K562 (cell line): ENCODE results near the gene BAIAP2. TPM values are rescaled to one million over a fixed set of nuclear protein-coding genes. Genes with fewer than 3 reads are reported as not detected.

ENCODE experiments used
- CC2D1A ChIP-seq: fragments of 450-650 bp; IDR thresholded peaks from 2 replicates; pipeline ENCODE4 v1.6.1; 2017; ENCODE audit warnings: mild to moderate bottlenecking
- DMBX1 ChIP-seq: fragments of 250-450 bp; sonication (Bioruptor Pico); IDR thresholded peaks from 2 replicates; pipeline ENCODE4 v1.8.0; 2022; ENCODE audit warnings: inconsistent platforms, mild to moderate bottlenecking, moderate library complexity, borderline replicate concordance
- ETS2 ChIP-seq: IDR thresholded peaks from 2 replicates; pipeline ENCODE4 v1.6.1; 2016; ENCODE audit warnings: borderline replicate concordance, missing genetic modification characterization, mild to moderate bottlenecking, moderate library complexity, missing compliant biosample characterization; ENCODE audit not compliant: poor library complexity, severe bottlenecking
- FOXJ2 ChIP-seq: fragments of 200-800 bp; sonication (Bioruptor generic); IDR thresholded peaks from 2 replicates; pipeline ENCODE4 v1.6.1; 2016; ENCODE audit warnings: missing genetic modification characterization, missing compliant biosample characterization
- FOXK2 ChIP-seq, 2 experiments: fragments of 450-650 bp; IDR thresholded peaks in 1 of 2; conservative IDR thresholded peaks in 1 of 2; 2 replicates each; pipeline ENCODE4 v1.6.1; 2016; ENCODE audit warnings: low read depth in 2 of 2, mild to moderate bottlenecking in 1 of 2
- KDM1A ChIP-seq, 2 experiments: fragments of 450-650 bp; IDR thresholded peaks; 2 replicates each; pipeline ENCODE4 v1.6.1; 2016; ENCODE audit warnings: mild to moderate bottlenecking in 2 of 2
- NR4A1 ChIP-seq, 2 experiments: fragments of 250-450 bp in 1 of 2; fragments of 450-650 bp in 1 of 2; sonication (Bioruptor Pico) in 1 of 2; IDR thresholded peaks; 2 replicates each; pipeline versions ENCODE4 v1.4.0 to v1.6.1; 2016 to 2020; ENCODE audit warnings: mild to moderate bottlenecking in 2 of 2, missing compliant biosample characterization in 1 of 2, missing genetic modification characterization in 1 of 2, moderate library complexity in 1 of 2
- PHF20 ChIP-seq: fragments of 450-650 bp; IDR thresholded peaks from 2 replicates; pipeline ENCODE4 v1.6.1; 2018; ENCODE audit not compliant: partially characterized antibody
- SP1 ChIP-seq: sonication (generic); formaldehyde crosslinking; IDR thresholded peaks from 2 replicates; pipeline ENCODE4 v1.8.1; 2022; ENCODE audit warnings: mild to moderate bottlenecking, missing genetic modification reagents
- SRF ChIP-seq, 2 experiments: fragments of 250-450, 450-650 bp in 1 of 2; sonication (Bioruptor Pico) in 1 of 2; sonication (generic) in 1 of 2; formaldehyde crosslinking; IDR thresholded peaks; 2 replicates each; pipeline versions ENCODE4 v1.5.0 to v1.5.1; 2020 to 2022; ENCODE audit warnings: mild to moderate bottlenecking in 1 of 2, missing genetic modification reagents in 1 of 2
- SRSF7 ChIP-seq: fragments of 200-400 bp; formaldehyde crosslinking; optimal IDR thresholded peaks from 2 replicates; pipeline ENCODE3; 2017; ENCODE audit warnings: mild to moderate bottlenecking, low read depth, low read length
- ZBTB34 ChIP-seq: fragments of 250-450 bp; sonication (Bioruptor Pico); IDR thresholded peaks from 2 replicates; pipeline ENCODE4 v1.8.0; 2021; ENCODE audit warnings: mild to moderate bottlenecking, moderate library complexity
- ZNF695 ChIP-seq: fragments of 450-650 bp; formaldehyde crosslinking; IDR thresholded peaks from 2 replicates; pipeline ENCODE4 v1.4.0; 2020; ENCODE audit warnings: mild to moderate bottlenecking, moderate library complexity
- polyA plus RNA-seq, 8 experiments: library from polyadenylated mRNA; depleted of rRNA in 4 of 8; stranded (reverse) in 5 of 8; unstranded in 3 of 8; fragments of >200 nt; fragmentation: Nextera tagmentation in 2 of 8; fragmentation: Illumina TruSeq in 1 of 8; extraction: Ambion mirVana in 2 of 8; extraction: Trizol in 1 of 8; gene quantifications; 2 replicates each; pipeline versions ENCODE4 v1.2.1 to v1.2.3, GENCODE V29; 2011 to 2014; ENCODE audit warnings: inconsistent platforms in 1 of 8, missing spikeins in 1 of 8
- total RNA-seq, 7 experiments: library from RNA; depleted of rRNA in 6 of 7; stranded (reverse); fragments of >200 nt in 6 of 7; fragmentation: Illumina TruSeq in 2 of 7; extraction: Trizol in 2 of 7; gene quantifications; 2 replicates each; pipeline versions ENCODE4 v1.2.1 to v1.2.3, GENCODE V29; 2011 to 2021; ENCODE audit warnings: low replicate concordance in 1 of 7
- TF ChIP-seq, protein P1 (sequence below): IDR thresholded peaks from 2 replicates; pipeline ENCODE4 v1.6.1; 2011; ENCODE audit not compliant: insufficient read length; ENCODE audit errors: extremely low read depth
- TF ChIP-seq, protein P2 (sequence below): fragments of 250-450 bp; sonication (Bioruptor Pico); IDR thresholded peaks from 2 replicates; pipeline ENCODE4 v1.4.0; 2020
- TF ChIP-seq, protein P3 (sequence below): sonication (generic); formaldehyde crosslinking; IDR thresholded peaks from 2 replicates; pipeline ENCODE4 v1.8.1; 2023; ENCODE audit warnings: mild to moderate bottlenecking, missing genetic modification reagents

Gene BAIAP2
- total and polyA plus RNA-seq, 9 of the 15 experiments (the other 6 are each of a cell fraction or from before 2014, with no cell fraction given) = 2.3 to 51.6 (median 18.4) TPM

DNA sequence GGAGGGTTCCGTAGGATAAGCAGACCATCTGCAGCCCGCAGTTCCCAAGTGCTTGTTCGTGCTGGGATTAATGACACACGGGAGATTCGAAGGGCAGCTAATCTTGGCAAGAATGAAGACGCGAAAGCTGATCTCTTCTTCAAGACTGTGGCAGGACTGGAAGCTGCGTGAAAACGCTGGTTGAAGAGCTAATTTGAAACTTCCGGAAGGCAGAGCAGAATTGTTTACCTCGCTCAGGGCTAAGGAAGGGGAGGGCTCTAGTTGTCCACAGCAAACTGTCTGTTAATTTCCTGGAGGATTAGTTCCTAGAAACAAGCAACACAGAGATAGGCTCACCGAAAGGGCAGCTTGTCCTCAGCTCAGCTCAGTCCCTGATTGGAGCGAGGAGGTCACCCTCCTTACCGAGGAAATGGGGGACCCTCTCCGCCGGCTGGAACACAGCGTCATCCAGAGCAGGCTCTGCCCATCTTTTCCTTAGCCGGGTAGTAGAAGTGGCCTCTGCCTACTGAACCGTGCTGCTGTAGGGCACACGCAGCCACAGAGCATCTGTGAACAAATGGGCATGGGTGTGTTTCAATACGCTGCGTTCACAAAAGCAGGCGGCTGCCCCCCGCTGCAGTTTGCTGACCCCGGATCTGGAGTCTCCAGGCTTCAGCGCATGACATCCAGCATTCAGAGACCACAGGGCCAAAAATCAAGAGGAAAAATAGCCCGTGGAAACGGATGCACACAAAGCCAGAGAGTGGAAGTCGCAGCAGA is 16.7 kb upstream of the BAIAP2 start (continued):
- TF ChIP-seq ZBTB34 (CRISPR knock-in tag) (no peak), NR4A1 (CRISPR knock-in tag; IDR thresholded peaks at IDR 0.05) (no peak), NR4A1 (tag; IDR thresholded peaks at IDR 0.05) (peak; percentile 20; the same call in 1 of the 2 replicates), PHF20 (no peak), FOXJ2 (tag) (no peak), SP1 (CRISPR knock-in tag) (0 out of 2 replicates have a peak, but pooled peaks have one; percentile 22), FOXK2 (conservative IDR thresholded peaks at IDR 0.05 in 1 of 2, IDR thresholded peaks at IDR 0.05 in 1 of 2; ENCODE audit: low read depth in 2 of 2) (peak; percentile 94 to 97), SRSF7 (no peak), SRF (CRISPR knock-in tag; IDR thresholded peaks at IDR 0.05) (no peak), CC2D1A (no peak), ETS2 (no peak), KDM1A (IDR thresholded peaks at IDR 0.05) (no peak; a peak in 1 of 4 replicates), DMBX1 (peak; percentile 14; the same call in 1 of the 2 replicates), ZNF695 (no peak)
- TF ChIP-seq, protein P1, sequence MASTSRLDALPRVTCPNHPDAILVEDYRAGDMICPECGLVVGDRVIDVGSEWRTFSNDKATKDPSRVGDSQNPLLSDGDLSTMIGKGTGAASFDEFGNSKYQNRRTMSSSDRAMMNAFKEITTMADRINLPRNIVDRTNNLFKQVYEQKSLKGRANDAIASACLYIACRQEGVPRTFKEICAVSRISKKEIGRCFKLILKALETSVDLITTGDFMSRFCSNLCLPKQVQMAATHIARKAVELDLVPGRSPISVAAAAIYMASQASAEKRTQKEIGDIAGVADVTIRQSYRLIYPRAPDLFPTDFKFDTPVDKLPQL = peak; percentile 67
- TF ChIP-seq, protein P2, sequence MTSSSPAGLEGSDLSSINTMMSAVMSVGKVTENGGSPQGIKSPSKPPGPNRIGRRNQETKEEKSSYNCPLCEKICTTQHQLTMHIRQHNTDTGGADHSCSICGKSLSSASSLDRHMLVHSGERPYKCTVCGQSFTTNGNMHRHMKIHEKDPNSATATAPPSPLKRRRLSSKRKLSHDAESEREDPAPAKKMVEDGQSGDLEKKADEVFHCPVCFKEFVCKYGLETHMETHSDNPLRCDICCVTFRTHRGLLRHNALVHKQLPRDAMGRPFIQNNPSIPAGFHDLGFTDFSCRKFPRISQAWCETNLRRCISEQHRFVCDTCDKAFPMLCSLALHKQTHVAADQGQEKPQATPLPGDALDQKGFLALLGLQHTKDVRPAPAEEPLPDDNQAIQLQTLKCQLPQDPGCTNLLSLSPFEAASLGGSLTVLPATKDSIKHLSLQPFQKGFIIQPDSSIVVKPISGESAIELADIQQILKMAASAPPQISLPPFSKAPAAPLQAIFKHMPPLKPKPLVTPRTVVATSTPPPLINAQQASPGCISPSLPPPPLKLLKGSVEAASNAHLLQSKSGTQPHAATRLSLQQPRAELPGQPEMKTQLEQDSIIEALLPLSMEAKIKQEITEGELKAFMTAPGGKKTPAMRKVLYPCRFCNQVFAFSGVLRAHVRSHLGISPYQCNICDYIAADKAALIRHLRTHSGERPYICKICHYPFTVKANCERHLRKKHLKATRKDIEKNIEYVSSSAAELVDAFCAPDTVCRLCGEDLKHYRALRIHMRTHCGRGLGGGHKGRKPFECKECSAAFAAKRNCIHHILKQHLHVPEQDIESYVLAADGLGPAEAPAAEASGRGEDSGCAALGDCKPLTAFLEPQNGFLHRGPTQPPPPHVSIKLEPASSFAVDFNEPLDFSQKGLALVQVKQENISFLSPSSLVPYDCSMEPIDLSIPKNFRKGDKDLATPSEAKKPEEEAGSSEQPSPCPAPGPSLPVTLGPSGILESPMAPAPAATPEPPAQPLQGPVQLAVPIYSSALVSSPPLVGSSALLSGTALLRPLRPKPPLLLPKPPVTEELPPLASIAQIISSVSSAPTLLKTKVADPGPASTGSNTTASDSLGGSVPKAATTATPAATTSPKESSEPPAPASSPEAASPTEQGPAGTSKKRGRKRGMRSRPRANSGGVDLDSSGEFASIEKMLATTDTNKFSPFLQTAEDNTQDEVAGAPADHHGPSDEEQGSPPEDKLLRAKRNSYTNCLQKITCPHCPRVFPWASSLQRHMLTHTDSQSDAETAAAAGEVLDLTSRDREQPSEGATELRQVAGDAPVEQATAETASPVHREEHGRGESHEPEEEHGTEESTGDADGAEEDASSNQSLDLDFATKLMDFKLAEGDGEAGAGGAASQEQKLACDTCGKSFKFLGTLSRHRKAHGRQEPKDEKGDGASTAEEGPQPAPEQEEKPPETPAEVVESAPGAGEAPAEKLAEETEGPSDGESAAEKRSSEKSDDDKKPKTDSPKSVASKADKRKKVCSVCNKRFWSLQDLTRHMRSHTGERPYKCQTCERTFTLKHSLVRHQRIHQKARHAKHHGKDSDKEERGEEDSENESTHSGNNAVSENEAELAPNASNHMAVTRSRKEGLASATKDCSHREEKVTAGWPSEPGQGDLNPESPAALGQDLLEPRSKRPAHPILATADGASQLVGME = no peak
- TF ChIP-seq, protein P3, sequence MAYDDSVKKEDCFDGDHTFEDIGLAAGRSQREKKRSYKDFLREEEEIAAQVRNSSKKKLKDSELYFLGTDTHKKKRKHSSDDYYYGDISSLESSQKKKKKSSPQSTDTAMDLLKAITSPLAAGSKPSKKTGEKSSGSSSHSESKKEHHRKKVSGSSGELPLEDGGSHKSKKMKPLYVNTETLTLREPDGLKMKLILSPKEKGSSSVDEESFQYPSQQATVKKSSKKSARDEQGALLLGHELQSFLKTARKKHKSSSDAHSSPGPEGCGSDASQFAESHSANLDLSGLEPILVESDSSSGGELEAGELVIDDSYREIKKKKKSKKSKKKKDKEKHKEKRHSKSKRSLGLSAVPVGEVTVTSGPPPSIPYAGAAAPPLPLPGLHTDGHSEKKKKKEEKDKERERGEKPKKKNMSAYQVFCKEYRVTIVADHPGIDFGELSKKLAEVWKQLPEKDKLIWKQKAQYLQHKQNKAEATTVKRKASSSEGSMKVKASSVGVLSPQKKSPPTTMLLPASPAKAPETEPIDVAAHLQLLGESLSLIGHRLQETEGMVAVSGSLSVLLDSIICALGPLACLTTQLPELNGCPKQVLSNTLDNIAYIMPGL (CRISPR knock-in tag) = no peak
